ACC112 (cell line): ENCODE measurements around the gene KRT32.

Experiments used
- H2AFZ ChIP-seq: fragments of 200-600 bp; sonication (generic); one replicate; pipeline ENCODE4 v1.6.0; 2017; ENCODE audit warnings: antibody characterized with exemption, low read length; ENCODE audit not compliant: unreplicated experiment
- H3K27ac ChIP-seq: fragments of 200-600 bp; sonication (generic); 2 replicates; pipeline ENCODE4 v1.5.1; 2014; ENCODE audit warnings: low read depth, mild to moderate bottlenecking, antibody characterized with exemption, low read length, moderate library complexity
- H3K27me3 ChIP-seq: fragments of 200-600 bp; sonication (generic); 2 replicates; pipeline ENCODE4 v1.6.1; 2014; ENCODE audit warnings: mild to moderate bottlenecking, antibody characterized with exemption, low read length, moderate library complexity, mixed read lengths; ENCODE audit not compliant: insufficient read depth
- H3K36me3 ChIP-seq: fragments of 200-600 bp; sonication (generic); 2 replicates; pipeline ENCODE4 v1.6.1; 2016; ENCODE audit warnings: mild to moderate bottlenecking, antibody characterized with exemption, low read length, moderate library complexity, mixed read lengths; ENCODE audit not compliant: insufficient read depth
- H3K4me1 ChIP-seq: fragments of 200-600 bp; sonication (generic); one replicate; pipeline ENCODE4 v1.6.1; 2016; ENCODE audit warnings: low read length, mixed read lengths; ENCODE audit not compliant: insufficient read depth, unreplicated experiment, control insufficient read depth
- H3K4me3 ChIP-seq: fragments of 200-600 bp; sonication (generic); 2 replicates; pipeline ENCODE4 v1.5.1; 2014; ENCODE audit warnings: mild to moderate bottlenecking, low read depth, low read length
- H3K79me2 ChIP-seq: fragments of 200-600 bp; sonication (generic); one replicate; pipeline ENCODE4 v1.6.0; 2016; ENCODE audit warnings: low read length; ENCODE audit not compliant: control insufficient read depth, unreplicated experiment, insufficient read depth

Gene KRT32

GRCh38 chr17:41491476-41491875, 24.3 kb upstream of the KRT32 start:
- Histone ChIP-seq H3K4me1 (peaks cover 23% of the 10 kb centered on the region), H3K27me3 (no peaks in the 10 kb centered on the region), H2AFZ (no peak overlapping the region), H3K36me3 (no peaks in the 10 kb centered on the region), H3K79me2 (no peaks in the 10 kb centered on the region), H3K4me3 (no peak overlapping the region), H3K27ac (no peak overlapping the region)

DNA sequence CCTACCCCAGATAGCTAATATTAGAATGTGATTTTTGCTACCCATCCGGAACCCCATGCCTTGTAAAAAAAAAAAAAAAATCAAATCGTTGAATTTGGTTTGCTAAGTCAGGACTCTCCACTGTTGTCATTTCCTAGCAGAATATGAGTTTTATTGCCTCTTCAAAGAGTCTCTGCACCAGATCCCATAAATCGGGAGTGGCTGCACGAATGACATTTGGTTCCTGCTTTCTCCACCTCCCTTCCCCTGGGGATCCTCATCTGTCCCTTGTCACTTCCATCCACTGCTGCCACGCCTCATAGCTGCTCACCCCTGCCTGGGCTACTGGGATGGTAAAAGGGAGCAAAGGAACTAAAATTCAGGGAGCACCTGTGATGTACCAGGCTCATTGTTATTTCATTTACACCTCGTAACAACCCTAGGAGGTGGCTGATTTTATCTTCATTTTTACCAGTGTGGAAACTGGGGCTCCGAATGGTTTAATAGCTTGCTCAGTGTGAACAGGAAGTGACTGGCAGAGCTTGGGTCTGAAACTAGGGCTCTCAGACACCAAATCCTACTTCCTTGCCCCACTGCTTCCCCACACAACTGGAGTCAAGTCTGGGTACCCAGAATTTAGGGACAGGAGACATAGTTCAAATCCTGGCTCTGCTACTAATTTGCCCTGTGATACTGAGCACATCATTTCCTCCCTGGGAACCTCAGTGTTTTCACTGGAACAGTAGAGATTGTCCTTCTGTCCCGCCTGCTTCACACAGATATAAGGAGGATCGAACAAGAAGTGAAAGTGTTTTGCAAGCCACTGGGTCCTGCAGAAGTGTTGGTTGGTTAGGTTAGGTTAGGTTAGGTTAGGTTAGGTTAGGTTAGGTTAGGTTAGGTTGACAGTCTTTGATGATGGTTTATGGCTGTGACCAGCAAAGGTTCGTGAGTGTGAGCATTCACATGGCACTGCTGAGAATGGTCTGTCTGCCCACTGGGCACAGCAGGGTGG, 23.1 kb upstream of the KRT32 start:
- no peaks in the 10 kb centered on the region for H3K79me2 ChIP-seq
- H3K4me3 ChIP-seq: no peak overlapping the region
- no peaks in the 10 kb centered on the region for H3K36me3 ChIP-seq
- peaks cover 23% of the 10 kb centered on the region for H3K4me1 ChIP-seq
- H2AFZ ChIP-seq: no peak overlapping the region
- H3K27ac ChIP-seq: no peak overlapping the region
- H3K27me3 ChIP-seq: no peaks in the 10 kb centered on the region

- H2AFZ ChIP-seq: no peak within 1 kb of the TSS
- H3K4me3 ChIP-seq: no peak within 1 kb of the TSS
- no peaks in the 10 kb centered on the region for H3K79me2 ChIP-seq
- no peaks in the 10 kb centered on the region for H3K36me3 ChIP-seq
- no peak within 1 kb of the TSS for H3K27ac ChIP-seq
- H3K4me1 ChIP-seq: peaks cover 17% of the 10 kb centered on the region
- H3K27me3 ChIP-seq: no peaks in the 10 kb centered on the region
Observed at GRCh38 chr17:41489531-41489930, 22.3 kb upstream of the KRT32 start, which contains the start of gene KRT36. KRT36 (minus strand) TSS chr17:41489910; CDS start chr17:41489864, 46 bp downstream.

DNA sequence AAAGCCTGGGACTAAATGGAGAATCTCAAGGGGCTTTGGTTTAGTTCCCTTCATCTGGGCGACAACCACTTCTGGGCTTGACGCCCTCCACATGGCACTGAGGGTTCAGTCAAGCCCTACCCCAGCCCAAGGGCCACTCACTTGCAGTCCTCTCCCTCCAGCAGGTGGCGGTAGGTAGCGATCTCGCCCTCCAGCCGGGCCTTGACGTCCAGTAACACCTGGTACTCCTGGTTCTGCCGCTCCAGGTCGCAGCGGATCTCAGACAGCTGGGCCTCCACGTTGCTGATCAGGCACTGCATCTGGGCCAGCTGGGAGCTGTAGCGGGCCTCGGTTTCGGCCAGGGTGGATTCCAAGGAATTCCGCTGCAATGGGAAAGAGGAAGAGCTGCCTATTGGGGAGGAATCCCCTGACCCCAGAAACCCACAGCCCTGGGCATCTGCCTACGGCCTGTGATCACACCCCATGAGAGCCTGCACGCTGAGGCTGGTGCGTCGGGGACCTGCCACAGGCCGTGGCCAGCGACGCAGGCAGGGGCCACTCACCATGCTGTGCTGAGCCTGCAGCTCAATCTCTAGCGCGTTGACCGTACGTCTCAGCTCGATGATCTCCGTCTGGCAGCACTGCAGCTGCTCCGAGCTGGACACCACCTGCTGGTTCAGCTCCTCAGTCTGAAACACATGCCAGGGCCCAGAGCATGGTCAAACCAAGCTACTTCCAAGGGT, 19.8 kb upstream of the KRT32 start:
- no peaks in the 10 kb centered on the region for H3K36me3 ChIP-seq

GRCh38 chr17:41486316-41486715, 19.1 kb upstream of the KRT32 start:
- no peak overlapping the region for H3K4me3 ChIP-seq
- H3K27me3 ChIP-seq: no peaks in the 10 kb centered on the region
- H3K36me3 ChIP-seq: no peaks in the 10 kb centered on the region
- H3K27ac ChIP-seq: no peak overlapping the region
- no peak overlapping the region for H2AFZ ChIP-seq
- H3K4me1 ChIP-seq: no peaks in the 10 kb centered on the region
- no peaks in the 10 kb centered on the region for H3K79me2 ChIP-seq

More for the DNA sequence above, 19.8 kb upstream of the KRT32 start:
- H3K4me3 ChIP-seq: no peak overlapping the region
- no peaks in the 10 kb centered on the region for H3K27me3 ChIP-seq
- H3K4me1 ChIP-seq: no peaks in the 10 kb centered on the region
- H3K27ac ChIP-seq: no peak overlapping the region
- H2AFZ ChIP-seq: no peak overlapping the region
- H3K79me2 ChIP-seq: no peaks in the 10 kb centered on the region

- H2AFZ ChIP-seq: no peak overlapping the region
Observed at GRCh38 chr17:41484920-41485904, 18.0 kb upstream of the KRT32 start.

GRCh38 chr17:41483991-41484826, 17.0 kb upstream of the KRT32 start:
- Histone ChIP-seq H3K36me3 (no peaks in the 10 kb centered on the region), H3K79me2 (no peaks in the 10 kb centered on the region), H3K27me3 (no peaks in the 10 kb centered on the region), H3K27ac (no peak overlapping the region), H2AFZ (no peak overlapping the region), H3K4me1 (no peaks in the 10 kb centered on the region), H3K4me3 (no peak overlapping the region)

More at GRCh38 chr17:41484920-41485904, 18.0 kb upstream of the KRT32 start:
- H3K27ac ChIP-seq: no peak overlapping the region
- no peaks in the 10 kb centered on the region for H3K27me3 ChIP-seq
- no peaks in the 10 kb centered on the region for H3K79me2 ChIP-seq
- no peaks in the 10 kb centered on the region for H3K36me3 ChIP-seq
- no peak overlapping the region for H3K4me3 ChIP-seq
- no peaks in the 10 kb centered on the region for H3K4me1 ChIP-seq

DNA sequence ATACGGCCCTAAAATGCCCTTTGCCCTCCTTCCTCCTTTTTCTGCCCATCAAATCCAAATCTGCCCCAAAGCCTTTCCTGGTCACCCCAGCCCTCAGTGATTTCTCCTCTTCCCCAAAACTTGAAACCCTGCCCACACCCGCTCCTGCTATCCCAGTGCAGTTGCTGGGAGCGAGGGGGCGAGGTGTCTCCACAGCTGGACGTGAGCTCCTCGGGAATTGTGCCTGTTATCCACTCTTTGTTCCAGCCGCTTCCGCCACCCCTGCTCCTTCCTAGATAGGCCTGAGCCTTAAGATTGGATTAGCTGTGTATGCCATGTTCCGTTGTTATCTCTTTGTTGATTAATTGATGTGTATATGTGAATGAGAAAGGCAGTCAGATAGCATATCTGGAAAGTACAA, 16.3 kb upstream of the KRT32 start:
- H3K36me3 ChIP-seq: no peaks in the 10 kb centered on the region

GRCh38 chr17:41481036-41481435, 13.8 kb upstream of the KRT32 start, which contains the start of gene KRT35:
KRT35 (minus strand) TSS chr17:41481151; CDS start chr17:41481097, 54 bp downstream.
- no peak within 1 kb of the TSS for H2AFZ ChIP-seq
- H3K27ac ChIP-seq: no peak within 1 kb of the TSS
- no peaks in the 10 kb centered on the region for H3K4me1 ChIP-seq
- no peaks in the 10 kb centered on the region for H3K27me3 ChIP-seq
- no peak within 1 kb of the TSS for H3K4me3 ChIP-seq
- no peaks in the 10 kb centered on the region for H3K36me3 ChIP-seq
- no peaks in the 10 kb centered on the region for H3K79me2 ChIP-seq

More for the DNA sequence above, 16.3 kb upstream of the KRT32 start:
- no peaks in the 10 kb centered on the region for H3K79me2 ChIP-seq
- H3K27ac ChIP-seq: no peak overlapping the region
- no peaks in the 10 kb centered on the region for H3K4me1 ChIP-seq
- no peak overlapping the region for H2AFZ ChIP-seq
- no peaks in the 10 kb centered on the region for H3K27me3 ChIP-seq
- no peak overlapping the region for H3K4me3 ChIP-seq
